ENCODE data around the gene PHC2.
A peak's percentile ranks its signal among the peaks of the same experiment; 100 is the strongest.
"Not testable (repeated sequence)": the region's sequence is repeated elsewhere in the genome, so short reads cannot be mapped to it uniquely, and the experiment has no call there.

The PHC2 gene

GRCh38 chr1:33306653-33307493 lies 124.0 kb downstream of the PHC2 start:
- no peak for DNase-seq

GRCh38 chr1:33305816-33306652 lies 124.9 kb downstream of the PHC2 start:
- no peak for DNase-seq

GRCh38 chr1:33305016-33305415 lies 125.9 kb downstream of the PHC2 start:
- no peak for DNase-seq

- DNase-seq, result no peak
These were observed 128.6 kb downstream of the PHC2 start for GRCh38 chr1:33302325-33302724.

DNA sequence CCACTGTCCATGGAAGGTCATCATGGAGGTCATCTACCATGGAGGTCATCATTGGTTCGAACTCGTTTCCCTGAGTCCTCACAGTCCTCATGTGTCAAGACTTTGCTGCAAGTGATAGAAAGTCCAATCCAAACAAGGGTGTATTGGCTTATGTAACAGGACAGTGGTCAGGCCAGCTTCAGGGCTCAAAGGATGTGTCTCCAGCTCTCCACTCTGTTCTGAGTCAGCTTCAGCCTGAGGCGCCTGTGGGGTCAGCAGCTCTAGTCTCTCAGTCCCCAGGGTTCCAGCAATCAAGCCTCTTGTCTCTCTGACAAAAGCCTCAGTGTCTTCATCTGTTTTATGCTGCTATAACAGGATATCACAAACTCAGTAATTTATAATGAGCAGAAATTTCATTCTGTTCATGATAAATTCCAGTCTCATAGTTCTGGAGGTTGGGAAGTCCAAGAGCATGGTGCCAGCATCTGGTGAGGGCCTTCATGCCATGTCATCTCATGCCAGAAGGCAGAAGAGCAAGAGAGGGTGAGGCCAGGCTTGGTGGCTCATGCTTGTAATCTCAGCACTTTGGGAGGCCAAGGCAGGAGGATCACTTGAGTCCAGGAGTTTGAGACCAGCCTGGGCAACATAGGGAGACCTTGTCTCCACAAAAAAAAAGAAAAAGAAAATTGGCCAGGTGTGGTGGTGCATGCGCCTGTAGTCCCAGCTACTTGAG lies 129.5 kb downstream of the PHC2 start:
- DNase-seq, result no peak

GRCh38 chr1:33300673-33301072 lies 130.2 kb downstream of the PHC2 start:
- DNase-seq, result no peak

DNA sequence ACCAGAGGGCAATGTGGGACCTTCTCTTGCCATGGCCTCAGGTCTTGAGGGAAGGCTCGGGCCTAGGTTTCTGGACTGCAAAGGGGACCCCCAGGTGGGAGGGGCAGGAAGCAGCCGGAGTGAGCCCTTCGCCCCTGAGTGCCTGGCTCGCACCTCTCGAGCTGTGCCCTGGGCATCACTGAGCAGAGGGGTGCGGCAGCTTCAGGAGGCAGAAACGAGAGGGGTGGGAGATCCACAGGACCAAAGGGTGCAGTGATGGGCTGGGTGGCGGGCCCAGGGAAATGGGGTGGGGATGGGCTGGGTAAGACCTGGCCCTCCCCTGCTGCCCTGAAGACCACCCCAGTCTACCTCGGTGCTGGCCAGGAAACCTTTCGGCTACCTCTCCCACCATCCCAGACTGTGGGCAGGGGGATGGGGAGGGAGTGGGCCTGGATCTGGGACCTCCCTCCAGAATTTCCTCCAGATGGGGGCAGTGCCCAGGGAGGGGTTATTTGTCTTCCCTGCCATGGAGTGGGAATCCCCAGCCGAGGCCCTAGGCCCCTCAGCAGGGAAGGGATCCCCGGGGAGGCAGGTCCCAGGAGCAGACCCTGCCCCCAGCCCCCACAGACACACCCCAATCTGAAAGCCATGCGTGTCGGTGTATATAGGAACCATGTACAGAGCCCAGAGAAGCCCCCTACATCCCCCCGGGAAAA lies 131.3 kb downstream of the PHC2 start:
- no peak for DNase-seq

DNA sequence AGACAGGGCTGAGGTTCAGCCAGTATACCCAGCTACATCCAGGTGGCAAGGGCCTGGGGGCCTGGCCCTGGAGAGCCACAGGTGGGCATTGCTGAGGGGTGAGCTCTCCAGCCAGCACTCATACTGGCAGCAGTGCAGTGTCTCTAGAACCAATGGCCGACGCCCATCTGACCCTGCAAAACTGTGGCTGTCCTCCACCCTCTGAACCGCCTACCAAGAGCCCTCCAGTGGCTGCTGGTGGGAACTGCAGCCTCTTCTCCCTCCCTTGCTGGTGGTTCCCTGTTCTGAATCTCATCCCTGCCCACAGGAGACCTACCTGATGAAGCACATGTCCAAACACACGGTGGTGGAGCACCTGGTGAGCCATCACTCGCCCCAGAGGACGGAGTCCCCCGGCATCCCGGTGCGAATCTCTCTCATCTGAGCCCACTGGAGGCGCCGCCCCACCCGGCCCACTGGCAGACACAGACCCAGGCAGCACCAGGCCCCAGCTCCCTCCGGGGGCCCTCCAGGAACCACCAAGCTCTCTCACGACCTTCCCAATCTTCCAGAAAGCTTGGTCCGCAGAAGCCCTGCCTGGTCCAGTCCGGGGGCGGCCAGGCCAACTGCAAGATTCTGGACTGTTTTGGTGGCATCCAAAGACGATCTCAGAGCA lies 132.1 kb downstream of the PHC2 start:
- peak; percentile 20 for DNase-seq

GRCh38 chr1:33297911-33298622 lies 132.8 kb downstream of the PHC2 start:
- DNase-seq, result no peak

- DNase-seq, result no peak
These were observed 134.1 kb downstream of the PHC2 start for GRCh38 chr1:33296824-33297223.

DNA sequence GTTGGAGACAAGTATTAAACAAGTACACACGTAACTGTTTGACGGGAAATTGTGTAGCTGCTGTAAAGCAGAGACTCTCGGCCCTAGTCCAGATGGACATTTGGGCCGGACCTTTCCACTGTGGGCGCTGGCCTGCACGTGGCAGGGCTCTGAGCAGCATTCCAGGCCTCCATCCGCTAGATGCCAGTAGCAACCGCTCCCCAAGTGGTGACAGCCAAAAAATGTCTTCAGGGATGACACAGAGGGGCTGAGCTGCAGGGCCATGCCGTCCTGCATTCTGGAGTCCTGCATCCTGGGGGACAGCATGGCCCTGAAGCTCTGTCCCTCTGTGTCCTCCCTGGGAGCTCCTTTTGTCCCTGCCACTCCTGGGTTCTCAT lies 134.8 kb downstream of the PHC2 start:
- no peak for DNase-seq

GRCh38 chr1:33295450-33296081 lies 135.3 kb downstream of the PHC2 start:
- DNase-seq, result peak; percentile 78

DNA sequence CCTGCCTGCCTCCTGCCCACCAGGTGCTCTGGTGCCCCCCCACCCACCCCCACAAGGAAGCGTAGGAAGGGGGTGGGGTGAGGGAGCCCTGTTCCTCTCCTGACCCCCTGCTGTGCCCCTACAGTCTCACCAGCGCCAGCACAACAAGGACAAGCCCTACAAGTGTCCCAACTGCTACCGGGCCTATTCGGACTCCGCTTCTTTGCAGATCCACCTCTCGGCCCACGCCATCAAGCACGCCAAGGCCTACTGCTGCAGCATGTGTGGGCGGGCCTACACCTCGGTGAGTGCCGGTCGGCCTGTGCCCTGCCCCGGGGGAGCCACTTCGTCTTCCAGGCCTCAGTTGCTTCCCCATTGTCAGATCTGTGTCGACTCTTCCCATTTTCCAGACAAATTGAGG lies 135.9 kb downstream of the PHC2 start:
- DNase-seq, result no peak

DNA sequence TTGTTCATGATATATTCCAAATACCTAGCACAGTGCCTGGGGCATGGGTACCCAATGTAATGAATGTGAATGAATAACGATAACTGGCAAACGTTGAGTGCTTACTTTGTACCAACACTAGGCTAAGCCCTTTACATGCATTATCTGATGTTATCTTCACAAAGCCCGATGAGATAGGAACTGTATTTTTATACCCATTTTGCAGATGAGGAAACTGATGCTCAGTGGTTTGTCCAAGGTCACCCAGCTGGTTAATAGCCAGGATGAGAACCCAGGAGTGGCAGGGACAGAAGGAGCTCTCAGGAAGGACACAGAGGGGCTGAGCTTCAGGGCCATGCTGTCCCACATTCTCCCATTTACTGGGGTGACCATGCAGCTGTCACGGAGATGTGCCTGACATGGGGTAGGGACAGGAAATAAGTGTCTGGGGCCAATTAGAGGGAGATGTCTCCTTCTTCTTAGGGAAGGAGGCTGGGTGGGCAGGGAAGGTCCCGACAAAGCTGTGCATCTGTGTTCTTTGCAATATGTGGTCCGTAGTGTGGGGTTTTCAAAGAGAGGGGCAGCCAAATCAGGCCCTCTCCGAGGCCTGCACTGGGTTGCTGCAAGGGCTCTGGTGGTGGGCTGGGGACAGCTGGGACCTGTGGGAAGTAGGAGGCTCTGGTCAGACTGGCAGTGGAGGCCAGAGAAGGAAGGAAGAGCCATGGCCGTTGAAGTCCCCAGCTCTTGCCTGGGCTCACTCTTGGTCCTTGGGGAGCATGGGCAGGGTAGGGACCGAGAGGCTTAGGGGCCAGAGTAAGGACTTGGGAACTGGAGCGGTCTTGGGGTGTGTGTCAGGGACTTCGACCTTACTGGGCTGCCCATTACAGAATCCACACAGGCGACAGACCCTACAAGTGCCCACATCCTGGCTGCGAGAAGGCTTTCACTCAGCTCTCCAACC lies 136.6 kb downstream of the PHC2 start:
- DNase-seq, result no peak

DNA sequence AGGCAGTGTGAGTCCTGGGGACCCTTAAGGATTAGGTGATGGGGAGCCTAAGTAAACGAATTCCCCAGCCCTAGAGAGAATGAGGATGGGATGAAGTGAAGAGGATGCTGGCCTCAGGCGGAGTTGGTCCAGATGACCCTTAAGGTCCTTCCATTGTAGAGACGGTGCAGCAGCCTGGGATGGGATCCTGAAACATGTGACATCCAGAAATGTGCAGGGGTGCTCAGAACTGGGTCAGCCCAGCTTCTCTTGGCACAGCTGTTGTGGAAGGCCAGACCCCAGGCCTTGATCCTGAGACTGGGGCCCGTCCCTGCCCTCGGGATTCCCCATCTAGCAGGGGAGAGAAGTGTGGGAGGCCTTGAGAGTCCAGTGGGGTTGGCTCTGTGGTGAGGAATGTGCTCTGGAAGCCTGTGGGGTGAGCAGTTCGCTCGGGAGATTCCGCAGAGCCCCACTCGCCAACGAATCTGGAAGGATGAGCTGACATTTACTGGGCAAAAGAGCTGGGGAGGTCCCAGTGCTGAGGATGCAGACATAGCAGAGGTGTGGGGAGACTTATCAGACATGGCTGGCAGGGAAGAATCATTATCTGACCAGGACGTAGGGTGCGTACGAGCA lies 138.1 kb downstream of the PHC2 start:
- DNase-seq, result no peak

DNA sequence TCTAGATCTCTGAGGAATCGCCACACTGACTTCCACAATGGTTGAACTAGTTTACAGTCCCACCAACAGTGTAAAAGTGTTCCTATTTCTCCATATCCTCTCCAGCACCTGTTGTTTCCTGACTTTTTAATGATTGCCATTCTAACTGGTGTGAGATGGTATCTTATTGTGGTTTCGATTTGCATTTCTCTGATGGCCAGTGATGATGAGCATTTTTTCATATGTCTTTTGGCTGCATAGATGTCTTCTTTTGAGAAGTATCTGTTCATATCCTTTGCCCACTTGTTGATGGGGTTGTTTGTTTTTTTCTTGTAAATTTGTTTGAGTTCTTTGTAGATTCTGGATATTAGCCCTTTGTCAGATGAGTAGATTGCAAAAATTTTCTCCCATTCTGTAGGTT lies 140.3 kb downstream of the PHC2 start:
- not testable (repeated sequence) for DNase-seq

GRCh38 chr1:33289858-33290154 lies 141.1 kb downstream of the PHC2 start:
- DNase-seq, result no peak

DNA sequence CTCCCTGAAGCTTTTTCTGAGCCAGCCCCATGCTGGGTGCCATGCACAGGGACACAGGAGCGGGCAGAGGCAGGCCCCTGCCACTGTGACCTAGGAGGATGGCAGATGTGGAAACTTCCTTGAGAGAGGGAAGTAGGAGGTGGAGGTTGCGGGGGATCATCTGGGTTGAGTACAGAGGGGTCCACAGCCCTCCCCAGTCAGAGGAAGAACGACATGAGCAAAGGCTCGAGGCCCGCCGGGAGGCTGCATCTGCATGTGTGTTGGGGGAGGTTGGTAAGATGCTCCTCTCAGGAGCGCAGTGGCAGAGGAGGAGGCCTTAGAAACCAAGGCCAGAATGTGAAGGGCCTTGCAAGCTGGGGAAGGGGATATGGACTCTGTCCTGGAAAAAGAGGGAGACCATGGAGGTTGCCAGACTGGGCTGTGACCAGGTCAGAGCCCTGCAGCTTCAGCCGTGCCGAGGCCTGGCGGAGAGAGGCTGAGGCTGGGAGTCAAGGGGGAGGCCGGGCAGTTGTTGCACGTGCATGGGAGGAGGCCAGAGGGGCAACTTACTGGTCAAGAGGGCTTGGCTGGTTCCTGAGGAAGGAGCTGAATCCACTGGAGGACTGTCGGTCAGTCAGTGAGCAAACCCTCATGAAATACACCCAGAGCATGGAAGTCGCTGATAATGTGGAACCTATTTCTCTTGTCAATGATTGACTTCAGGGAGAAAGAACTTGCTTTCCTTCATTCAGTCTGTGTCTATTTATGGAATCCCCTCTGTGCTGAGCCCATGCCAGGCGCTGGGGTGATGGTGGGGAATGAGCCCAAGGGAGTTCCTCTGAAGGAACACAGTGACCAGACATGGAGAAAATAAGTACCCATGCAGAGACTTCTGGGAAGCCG lies 141.7 kb downstream of the PHC2 start:
- DNase-seq, result no peak

DNA sequence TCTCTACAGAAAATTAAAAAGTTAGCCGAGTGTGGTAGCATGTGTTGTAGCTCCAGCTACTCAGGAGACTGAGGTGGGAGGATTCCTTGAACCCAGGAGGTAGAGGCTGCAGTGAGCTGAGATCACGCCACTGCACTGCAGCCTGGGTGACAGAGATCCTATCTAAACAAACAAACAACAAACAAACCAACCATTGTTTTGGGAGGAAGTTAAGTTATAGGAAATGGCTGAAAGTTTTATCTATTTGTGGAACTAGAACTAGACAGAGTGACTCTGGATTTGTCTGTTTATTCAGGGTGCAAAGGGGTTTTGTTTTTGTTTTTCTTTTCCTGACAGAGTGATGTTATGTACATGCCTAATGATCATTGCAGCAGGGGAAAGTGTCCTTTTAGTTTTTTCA lies 143.6 kb downstream of the PHC2 start:
- no peak for DNase-seq

Measured in stimulated activated naive CD4-positive, alpha-beta T cell treated with Interleukin-2 at 50 U/mL for 16 hours (primary cell).